NCI-H1930 (cell line): Measurements from ENCODE around the gene SLC10A1.
"Not testable (repeated sequence)": the region's sequence is repeated elsewhere in the genome, so short reads cannot be mapped to it uniquely, and the experiment has no call there.

ENCODE experiments used
- DNase-seq, 2 experiments: peaks; one replicate each; lab custom pipeline; 2025; lab: John Stamatoyannopoulos, UW

Gene SLC10A1

GRCh38 chr14:69796797-69797500 lies at the start of gene SLC10A1:
TSS of gene SLC10A1 (minus strand) at chr14:69797241. CDS start at chr14:69797155, 86 bp downstream.
- no peak for DNase-seq

- DNase-seq = no peak
Measured at GRCh38 chr14:69845787-69846186, 48.7 kb upstream of the SLC10A1 start.

DNA sequence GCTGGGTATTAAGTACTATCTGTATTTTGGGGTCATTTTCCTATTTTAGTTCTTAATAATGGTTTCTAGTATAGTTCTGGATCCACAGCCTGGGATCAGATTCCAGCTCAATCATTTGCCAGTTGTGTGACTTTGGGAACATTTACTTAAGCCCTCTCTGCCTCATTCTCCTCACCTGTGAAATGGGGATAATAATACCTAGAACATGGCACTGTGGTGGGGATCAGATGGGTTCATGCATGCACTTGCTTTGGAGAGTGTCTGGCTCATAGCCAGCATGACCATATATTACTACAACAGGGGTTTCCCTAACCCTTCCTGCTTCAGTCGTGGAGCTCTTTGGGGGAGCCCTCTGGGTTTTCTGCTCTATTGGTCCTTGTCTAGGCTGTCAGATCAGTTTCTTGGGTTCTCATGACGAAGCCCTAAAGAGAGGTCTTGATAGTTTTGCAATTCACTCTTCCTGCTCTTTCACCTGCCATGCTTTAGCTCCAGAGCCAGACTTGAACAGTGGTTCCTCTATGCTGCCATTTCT lies 48.1 kb upstream of the SLC10A1 start:
- DNase-seq = no peak

- DNase-seq = no peak
Measured at GRCh38 chr14:69844171-69844570, 47.1 kb upstream of the SLC10A1 start.

DNA sequence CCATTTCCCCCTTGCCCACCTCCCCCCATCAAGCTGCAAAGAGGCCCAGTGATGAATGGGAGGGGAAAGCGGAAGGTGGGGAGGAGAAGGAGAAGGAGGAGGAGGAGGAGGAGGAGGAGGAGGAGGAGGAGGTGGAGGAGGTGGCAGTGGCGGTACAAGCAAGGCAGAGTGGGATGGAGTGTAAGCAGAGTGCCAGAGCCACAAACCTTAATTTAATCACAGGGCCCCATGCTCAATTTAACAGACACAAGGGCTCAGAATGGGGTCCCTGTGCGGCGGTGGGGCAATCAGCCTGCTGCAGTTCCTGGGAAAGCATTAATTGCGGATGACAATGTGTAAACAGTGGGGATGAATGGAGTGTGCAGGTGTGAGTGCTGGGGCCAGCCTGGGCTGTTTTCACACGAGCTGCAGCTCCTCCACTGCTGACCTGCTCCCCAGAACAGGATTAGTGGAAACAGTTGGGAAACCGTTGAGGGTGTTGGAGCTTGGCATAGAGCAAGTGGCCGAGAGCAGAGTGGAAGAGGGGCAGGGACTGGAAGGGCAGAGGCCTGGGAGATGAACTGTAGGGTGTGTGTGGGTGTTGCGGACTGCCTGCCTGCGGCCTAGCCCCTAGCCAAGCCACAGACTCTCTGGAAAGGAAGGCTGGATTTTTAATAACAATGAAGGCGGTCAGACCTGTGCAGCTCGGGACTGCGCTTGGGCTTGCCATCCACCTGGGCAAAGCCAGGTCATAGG lies 45.8 kb upstream of the SLC10A1 start:
- DNase-seq = peak; percentile 52 to 67

DNA sequence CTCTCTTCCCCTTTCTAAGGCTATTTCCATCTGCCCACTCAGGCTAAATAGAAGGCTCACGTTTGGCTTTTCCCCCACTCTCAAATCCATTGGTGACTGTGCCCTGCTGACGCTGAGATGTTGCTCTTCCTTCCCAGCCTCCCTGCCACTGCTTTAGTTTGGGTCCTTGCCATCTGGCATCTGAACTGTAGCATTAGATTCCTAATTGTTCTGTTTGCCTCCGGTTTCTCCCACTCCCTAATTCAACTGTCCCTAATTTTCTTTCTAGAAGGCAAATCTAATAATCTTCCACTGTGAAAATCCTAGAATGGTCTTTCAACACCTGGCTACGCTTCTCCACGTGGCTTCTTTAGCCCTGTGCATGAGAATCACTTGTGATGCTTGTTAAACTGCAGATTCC lies 44.6 kb upstream of the SLC10A1 start:
- DNase-seq = no peak

GRCh38 chr14:69839661-69840060 lies 42.6 kb upstream of the SLC10A1 start:
- no peak for DNase-seq

- no peak for DNase-seq
Measured at GRCh38 chr14:69838881-69839416, 41.9 kb upstream of the SLC10A1 start.

DNA sequence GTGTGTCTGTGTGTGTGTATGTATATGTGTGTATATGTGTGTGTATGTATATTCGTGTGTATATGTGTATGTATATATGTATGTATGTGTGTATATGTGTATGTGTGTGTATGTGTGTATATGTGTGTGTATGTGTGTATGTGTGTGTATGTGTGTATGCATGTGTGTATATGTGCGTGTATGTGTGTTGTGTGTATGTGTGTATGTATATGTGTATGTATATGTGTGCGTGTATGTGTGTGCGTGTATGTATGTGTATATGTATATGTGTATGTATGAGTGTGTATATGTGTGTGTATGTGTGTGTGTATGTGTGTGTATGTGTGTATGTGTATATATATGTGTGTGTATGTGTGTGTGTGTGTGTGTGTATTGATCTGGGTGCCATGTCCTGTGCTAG lies 31.8 kb upstream of the SLC10A1 start:
- DNase-seq = no peak

DNA sequence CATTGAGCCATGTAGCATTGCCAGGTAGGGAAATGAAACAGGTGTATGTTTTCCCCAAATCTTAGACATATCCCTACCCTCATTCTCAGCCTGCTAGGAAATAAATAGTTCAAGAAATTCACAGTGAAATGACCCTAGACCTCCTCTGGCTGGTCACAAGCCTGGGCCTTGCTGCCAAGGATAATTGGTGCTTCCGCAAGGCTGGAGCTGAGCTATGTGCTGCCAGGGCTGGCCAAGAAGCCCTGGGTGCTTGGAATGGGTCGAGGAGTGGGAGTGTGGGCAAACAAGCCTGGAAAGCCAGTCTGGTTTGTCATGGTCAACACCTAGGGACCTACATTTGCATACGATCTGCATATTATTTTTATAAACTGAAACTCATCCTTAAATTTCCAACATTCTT lies 31.3 kb upstream of the SLC10A1 start:
- no peak for DNase-seq

DNA sequence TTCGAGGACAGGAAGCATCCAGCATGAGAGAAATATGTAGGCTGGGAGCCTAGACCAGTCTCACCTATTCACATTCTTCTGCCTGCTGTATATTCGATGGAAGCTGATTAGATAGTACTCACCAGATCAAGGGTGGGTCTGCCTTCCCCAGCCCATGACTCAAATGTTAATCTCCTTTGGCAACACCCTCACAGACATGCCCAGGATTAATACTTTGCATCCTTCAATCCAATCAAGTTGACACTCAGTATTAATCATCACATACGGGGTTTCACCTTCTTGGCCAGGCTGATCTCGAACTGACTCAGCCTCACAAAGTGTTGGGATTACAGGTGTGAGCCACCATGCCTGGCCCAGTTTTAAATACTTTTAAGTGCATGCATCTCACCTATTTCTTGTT lies 30.5 kb upstream of the SLC10A1 start:
- DNase-seq = no peak

- no peak for DNase-seq
Measured at GRCh38 chr14:69822456-69822855, 25.4 kb upstream of the SLC10A1 start.

DNA sequence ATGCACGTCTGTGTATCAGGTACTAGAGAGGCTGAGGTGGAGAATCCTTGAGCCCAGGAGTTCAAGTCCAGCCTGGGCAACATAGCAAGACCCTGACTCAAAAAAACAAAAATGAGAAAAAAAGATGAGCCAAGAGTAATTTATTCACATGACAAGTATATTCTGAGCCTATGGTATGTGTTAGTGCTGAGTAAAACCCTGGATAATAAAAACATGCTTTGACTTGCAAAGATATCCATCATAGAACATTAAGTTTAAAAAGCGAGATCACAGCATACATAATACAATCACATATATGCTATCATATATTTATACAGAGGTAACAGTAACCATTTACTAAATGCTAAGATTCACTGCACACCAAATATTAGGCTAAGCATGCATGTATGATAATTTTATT lies 23.9 kb upstream of the SLC10A1 start:
- DNase-seq = no peak

DNA sequence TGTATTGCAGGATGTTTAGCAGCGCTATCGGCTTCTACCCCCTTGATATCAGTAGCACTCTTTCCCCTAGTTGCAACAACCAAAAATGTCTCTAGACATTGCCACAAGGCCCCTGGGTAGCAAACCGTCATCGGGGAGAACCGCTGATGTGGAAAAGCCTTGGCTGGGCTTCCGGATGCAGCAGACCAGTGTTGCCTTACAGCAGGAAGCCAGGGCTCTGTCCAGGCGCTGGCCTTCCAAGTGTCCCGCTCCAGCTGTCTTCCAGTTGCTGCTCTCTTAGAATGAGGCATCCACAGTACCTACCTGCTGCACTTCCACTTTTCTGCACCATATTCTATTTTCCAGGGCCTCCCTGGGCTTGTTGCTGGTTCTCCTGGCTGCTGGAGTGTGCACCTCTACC lies 22.6 kb upstream of the SLC10A1 start:
- no peak for DNase-seq

GRCh38 chr14:69818758-69819191 lies 21.7 kb upstream of the SLC10A1 start:
- DNase-seq = peak in 1 of 2 experiments; percentile 68

DNA sequence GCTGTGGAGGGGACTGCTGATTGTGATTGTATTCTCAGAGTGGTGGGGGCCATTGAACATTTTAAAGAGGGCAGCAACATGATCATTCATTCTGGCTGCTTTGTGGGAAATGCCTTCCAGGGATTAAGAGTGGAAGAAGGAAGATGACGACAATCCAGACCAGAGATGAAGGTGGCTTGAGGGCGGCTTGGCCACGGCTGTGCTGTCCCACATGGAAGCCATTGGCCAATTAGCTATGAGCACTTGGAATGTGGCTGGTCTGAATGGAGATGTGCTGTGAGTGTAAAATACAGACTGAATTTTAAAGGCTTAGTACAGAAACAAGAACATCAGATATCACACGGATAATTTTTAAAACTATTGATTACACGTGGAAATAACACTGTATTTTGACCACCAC lies 19.2 kb upstream of the SLC10A1 start:
- no peak for DNase-seq

DNA sequence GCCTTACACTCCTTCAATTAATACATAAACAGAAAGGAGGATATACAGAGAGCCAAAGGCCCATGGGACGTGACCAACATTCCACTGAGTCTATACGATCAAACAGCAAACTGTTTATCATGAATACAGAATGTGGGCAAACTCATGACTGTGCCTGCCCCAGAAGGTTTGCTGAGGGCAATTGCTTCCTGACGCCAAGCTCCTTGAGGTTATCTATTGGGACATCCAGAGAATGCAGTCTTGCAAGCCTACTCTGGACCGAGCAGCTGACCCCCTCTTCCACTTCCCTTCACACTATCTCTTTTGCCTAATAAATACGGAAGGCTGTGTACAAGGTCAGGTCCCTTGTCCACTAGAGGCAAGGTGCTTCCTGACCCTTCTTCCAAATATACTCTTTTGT lies 18.5 kb upstream of the SLC10A1 start:
- no peak for DNase-seq

DNA sequence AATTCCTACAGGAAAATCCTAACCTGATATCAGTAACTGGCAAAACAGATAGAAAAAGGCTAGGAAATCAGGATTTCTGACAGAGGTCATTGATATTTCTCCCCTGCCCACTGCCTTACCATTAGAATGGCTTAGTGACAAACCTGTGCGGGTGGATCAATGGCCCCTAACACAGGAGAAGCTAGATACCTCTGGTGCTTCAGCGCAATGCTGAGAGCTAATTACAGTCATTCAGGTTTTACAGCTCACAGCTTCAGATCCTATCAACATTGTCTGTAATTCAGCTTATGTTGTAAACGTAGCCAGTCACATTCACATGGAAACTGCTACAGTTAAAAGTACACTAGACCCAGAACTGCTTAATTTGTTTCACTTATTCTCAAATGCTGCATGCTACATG lies 17.4 kb upstream of the SLC10A1 start:
- DNase-seq = no peak

DNA sequence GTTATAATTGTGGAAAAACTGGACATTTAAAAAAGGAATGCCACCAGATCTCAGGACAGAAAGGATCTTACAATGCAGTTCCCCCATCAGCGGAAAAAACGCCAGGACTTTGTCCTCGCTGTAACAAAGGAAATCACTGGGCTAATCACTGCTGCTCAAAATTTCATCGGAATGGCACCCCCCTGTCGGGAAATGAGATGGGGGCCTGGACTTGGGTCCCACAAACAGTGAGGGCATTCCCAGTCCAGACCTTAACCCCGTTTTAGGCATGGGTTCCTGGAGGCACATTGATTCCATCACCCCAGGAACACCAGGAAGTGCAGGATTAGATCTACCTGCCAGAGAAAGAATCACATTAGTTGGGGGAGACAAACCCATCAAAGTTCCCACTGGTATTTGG lies 16.3 kb upstream of the SLC10A1 start:
- not testable (repeated sequence) for DNase-seq

GRCh38 chr14:69812711-69813110 lies 15.7 kb upstream of the SLC10A1 start:
- peak in 1 of 2 experiments; percentile 23 for DNase-seq

DNA sequence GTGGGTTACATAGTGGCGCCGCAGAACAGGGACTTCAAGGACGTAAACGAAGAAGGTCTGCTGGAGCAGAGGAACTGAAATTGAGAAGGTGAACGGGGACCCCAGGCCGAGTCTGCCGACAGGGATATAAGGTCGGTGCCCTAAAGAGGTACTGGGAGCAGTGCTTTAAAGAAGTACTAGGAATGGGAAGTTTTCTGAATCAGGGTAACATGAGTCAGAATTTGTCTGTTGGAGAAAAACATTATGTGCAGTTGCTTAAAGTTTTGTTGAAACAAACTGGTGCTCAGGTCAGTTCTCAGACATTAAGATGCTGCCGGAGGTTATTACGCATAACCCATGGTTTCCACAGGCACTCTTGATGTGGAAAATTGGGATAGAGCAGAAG lies 14.8 kb upstream of the SLC10A1 start:
- no peak for DNase-seq

GRCh38 chr14:69811227-69811867 lies 14.3 kb upstream of the SLC10A1 start:
- no peak for DNase-seq
